Prostate gland (tissue), 2 donors: Measurements from ENCODE around the gene RASGRP1. TPM values are rescaled to one million over a fixed set of nuclear protein-coding genes. Genes with fewer than 3 reads are reported as not detected.

Experiments used
- DNase-seq: peaks from one replicate; pipeline ENCODE4 v3.0.0-alpha.2; 2019; ENCODE audit warnings: low spot score
- H3K27ac ChIP-seq, 2 donors: fragments of 200-600 bp; sonication (generic); 2 replicates each; pipeline ENCODE4 v1.5.1; 2017 to 2019
- H3K27me3 ChIP-seq: fragments of 200-600 bp; sonication (generic); replicated peaks from 2 replicates; pipeline ENCODE4 v1.5.1; 2019; ENCODE audit not compliant: insufficient read depth
- H3K36me3 ChIP-seq, 2 donors: fragments of 200-600 bp; sonication (generic); 1 replicate in 1 of 2; 2 replicates in 1 of 2; pipeline versions ENCODE4 v1.5.1 to v1.8.1; 2017 to 2019
- H3K4me1 ChIP-seq: fragments of 200-600 bp; sonication (generic); replicated peaks from 2 replicates; pipeline ENCODE4 v1.5.1; 2019
- H3K4me3 ChIP-seq, 2 donors: fragments of 200-600 bp; sonication (generic); 2 replicates each; pipeline ENCODE4 v1.5.1; 2017 to 2019
- H3K9me3 ChIP-seq: fragments of 200-600 bp; sonication (generic); 2 replicates; pipeline ENCODE4 v1.5.1; 2017
- CTCF ChIP-seq, 4 experiments: fragments of 200-600 bp in 2 of 4; fragments of 450-650 bp in 2 of 4; sonication (generic) in 2 of 4; IDR thresholded peaks; 1 replicate in 3 of 4; 2 replicates in 1 of 4; pipeline ENCODE4 v1.5.1; 2016 to 2019; ENCODE audit warnings: antibody characterized with exemption in 4 of 4, mild to moderate bottlenecking in 2 of 4, moderate library complexity in 2 of 4
- POLR2A ChIP-seq: fragments of 450-650 bp; IDR thresholded peaks from one replicate; pipeline ENCODE4 v1.6.1; 2016; ENCODE audit warnings: antibody characterized with exemption, mild to moderate bottlenecking
- POLR2AphosphoS5 ChIP-seq: sonication (generic); formaldehyde crosslinking; IDR thresholded peaks from one replicate; pipeline ENCODE4 v1.6.1; 2017; ENCODE audit warnings: antibody characterized with exemption
- WGBS: methylation state at CpG from one replicate; pipeline ENCODE4 v1.1.5; 2018; 5-methylcytosine and 5-hydroxymethylcytosine counted together
- intact Hi-C: fragments of 100-400 bp; cut with DNase I; formaldehyde crosslinking; loops from one replicate; pipeline ENCODE4 v1.14.2; 2022
- total RNA-seq, 2 donors: library from RNA; depleted of rRNA; stranded (reverse); fragments of >200 nt; gene quantifications; one replicate each; pipeline ENCODE4 v1.1.0, GENCODE V29; 2016

The RASGRP1 gene
- total RNA-seq, 2 donors from 2014 or later: 0.36 to 7.6 TPM

DNA sequence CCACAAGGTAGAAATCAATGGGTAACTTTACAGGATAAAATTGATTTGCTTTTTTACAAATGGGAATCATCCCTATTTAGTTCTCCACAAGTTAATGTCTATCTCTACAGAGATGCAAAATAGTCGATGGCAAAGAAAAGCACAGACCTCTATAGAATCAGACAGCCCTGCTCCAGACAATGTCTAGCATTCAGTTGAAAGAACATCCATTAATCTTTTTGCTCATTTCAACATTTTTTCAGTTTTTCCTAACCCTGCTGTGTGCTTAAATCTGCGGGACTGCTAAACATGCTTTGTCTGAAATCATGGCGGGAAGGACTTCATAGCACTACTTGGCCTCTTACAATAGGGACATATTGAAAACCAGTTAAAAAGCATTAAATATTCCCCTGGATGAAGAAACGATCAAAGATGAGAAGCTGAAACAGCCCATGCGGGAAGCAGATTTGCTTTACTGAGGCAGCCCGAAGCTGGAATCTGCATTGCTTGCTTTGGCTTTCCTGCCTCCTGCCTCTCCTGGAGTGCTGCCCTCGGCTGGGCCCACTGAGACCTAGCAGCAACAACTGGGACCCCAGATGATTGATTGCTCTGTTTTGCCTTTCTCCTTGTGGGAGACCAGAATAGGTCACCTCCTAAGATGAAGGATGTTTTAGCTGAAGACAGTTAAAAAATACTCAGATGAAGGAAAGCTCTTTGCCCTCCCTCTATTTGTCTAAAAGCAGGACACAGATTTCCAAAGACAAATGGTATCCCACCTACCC lies 38.5 kb upstream of the RASGRP1 start:
- Histone ChIP-seq H3K27ac (no peak overlapping the region), H3K36me3 (no peaks in the 10 kb centered on the region), H3K9me3 (no peaks in the 10 kb centered on the region), H3K27me3 (no peaks in the 10 kb centered on the region), H3K4me3 (no peak overlapping the region), H3K4me1 (no peaks in the 10 kb centered on the region)
- DNase-seq: no peak
- 88% methylated on average over 7 of the region's 7 CpGs for WGBS
- intact Hi-C loops: no loop called here
- TF ChIP-seq POLR2AphosphoS5: no peak
- no peak for TF ChIP-seq CTCF (IDR thresholded peaks at IDR 0.05)
- no peak for TF ChIP-seq POLR2A

DNA sequence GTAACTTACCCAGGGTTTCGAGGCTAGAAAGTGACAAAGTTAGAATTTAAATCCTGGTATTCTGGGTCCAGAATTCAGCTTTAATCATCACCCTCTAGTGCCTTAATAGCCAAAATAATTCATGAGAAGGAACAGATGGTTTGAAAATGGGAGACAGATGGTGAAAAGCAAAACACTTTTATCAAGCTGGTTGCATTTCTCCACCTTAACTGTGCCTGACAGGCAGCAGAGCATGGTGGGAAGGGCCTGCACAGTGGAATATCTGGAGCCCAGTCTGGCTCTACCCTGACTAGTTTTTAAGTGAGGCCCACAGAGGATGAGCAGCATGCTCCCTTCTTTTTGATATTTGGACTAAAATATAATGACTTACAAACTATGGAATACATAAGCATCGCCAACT lies 35.6 kb upstream of the RASGRP1 start:
- no peak for DNase-seq
- 94% methylated on average over 2 of the region's 2 CpGs for WGBS
- H3K9me3 ChIP-seq: no peaks in the 10 kb centered on the region
- no peak for TF ChIP-seq POLR2A
- TF ChIP-seq POLR2AphosphoS5: no peak
- TF ChIP-seq CTCF (IDR thresholded peaks at IDR 0.05): no peak
- no peaks in the 10 kb centered on the region for H3K27me3 ChIP-seq
- intact Hi-C loops: no loop called here
- no peaks in the 10 kb centered on the region for H3K4me1 ChIP-seq
- H3K36me3 ChIP-seq: no peaks in the 10 kb centered on the region
- H3K4me3 ChIP-seq: no peak overlapping the region
- no peak overlapping the region for H3K27ac ChIP-seq

DNA sequence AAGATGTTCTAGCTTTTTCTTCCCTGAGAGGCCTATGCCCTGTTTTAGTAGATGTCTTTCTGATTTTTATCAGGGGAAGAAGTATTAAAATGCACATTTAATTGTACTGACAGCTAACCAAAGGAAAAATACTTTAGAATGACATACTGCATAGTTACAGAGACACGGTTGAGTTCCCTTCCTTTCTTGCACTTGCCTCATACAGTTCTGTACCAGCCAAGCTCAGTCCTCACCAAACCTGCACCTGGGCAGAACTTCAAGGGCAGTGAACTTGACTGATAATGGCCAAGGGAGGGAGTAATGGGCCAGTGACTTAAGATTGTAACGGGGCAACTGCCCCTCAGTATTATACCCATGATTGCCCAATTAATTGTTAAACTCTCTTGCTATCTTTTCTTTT lies 34.1 kb upstream of the RASGRP1 start:
- intact Hi-C loops: no loop called here
- H3K9me3 ChIP-seq: no peaks in the 10 kb centered on the region
- H3K4me3 ChIP-seq: no peak overlapping the region
- no peak for DNase-seq
- WGBS: 72% methylated on average over 2 of the region's 2 CpGs
- H3K36me3 ChIP-seq: no peaks in the 10 kb centered on the region
- no peaks in the 10 kb centered on the region for H3K4me1 ChIP-seq
- no peak overlapping the region for H3K27ac ChIP-seq
- no peak for TF ChIP-seq POLR2A
- no peak for TF ChIP-seq CTCF (IDR thresholded peaks at IDR 0.05)
- TF ChIP-seq POLR2AphosphoS5: no peak
- no peaks in the 10 kb centered on the region for H3K27me3 ChIP-seq

DNA sequence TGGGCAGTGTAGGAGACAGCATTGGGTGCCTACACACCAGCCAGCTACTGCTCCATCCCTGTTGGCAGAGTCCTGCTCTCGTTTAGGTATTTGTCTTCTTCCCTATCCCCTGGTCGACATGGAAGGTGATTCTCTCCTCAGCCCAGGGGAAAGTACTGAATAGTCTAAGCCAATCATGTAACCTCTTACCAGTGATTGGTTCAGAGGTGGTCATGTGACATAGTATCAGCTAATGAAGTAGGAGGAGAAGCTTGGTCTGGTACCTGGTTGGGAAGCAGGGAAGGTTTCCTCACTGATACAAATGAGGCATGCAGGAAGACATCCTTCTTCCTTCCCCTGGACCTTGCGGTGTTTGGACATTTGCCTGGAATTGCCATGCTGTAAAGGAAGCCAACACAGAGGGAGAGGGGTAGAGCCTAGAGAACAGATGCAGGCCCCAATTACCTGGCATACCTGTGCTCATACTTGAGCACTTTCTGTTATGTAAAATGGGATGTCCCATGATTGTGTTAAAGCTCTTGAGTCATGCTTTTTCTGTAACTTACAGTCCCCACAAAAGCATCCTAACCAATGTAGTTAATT lies 32.7 kb upstream of the RASGRP1 start:
- Histone ChIP-seq H3K4me3 (no peak overlapping the region), H3K36me3 (no peaks in the 10 kb centered on the region), H3K27ac (no peak overlapping the region), H3K9me3 (no peaks in the 10 kb centered on the region), H3K4me1 (no peaks in the 10 kb centered on the region), H3K27me3 (no peaks in the 10 kb centered on the region)
- intact Hi-C loops: no loop called here
- DNase-seq: no peak
- WGBS: 76% methylated on average over 3 of the region's 3 CpGs
- TF ChIP-seq POLR2AphosphoS5: no peak
- TF ChIP-seq POLR2A: no peak
- TF ChIP-seq CTCF (IDR thresholded peaks at IDR 0.05): no peak

DNA sequence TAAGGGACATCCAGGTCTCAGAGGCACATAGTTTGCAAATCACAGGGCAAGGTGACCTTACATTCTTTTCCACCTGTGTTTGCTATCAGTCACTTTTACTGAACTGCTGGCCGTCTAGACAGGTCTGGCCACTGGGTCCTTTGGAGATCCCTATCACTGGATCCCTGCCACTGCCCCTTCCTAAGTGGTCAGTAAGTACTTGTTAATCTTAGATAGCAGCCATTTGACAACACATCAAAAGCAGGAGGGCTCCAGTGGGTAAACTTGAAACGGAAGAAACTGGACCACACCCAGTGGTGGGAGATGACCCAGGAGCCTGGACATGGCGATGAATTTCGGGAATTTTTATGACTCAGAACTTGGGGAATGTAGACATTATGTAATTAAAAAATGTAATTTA lies 28.9 kb upstream of the RASGRP1 start:
- H3K36me3 ChIP-seq: no peaks in the 10 kb centered on the region
- H3K27ac ChIP-seq: no peak overlapping the region
- H3K4me1 ChIP-seq: no peaks in the 10 kb centered on the region
- no peak for TF ChIP-seq POLR2A
- TF ChIP-seq CTCF (IDR thresholded peaks at IDR 0.05): no peak
- TF ChIP-seq POLR2AphosphoS5: no peak
- DNase-seq: no peak
- intact Hi-C loops: no loop called here
- H3K4me3 ChIP-seq: no peak overlapping the region
- H3K27me3 ChIP-seq: no peaks in the 10 kb centered on the region
- 49% methylated on average over 4 of the region's 4 CpGs for WGBS
- no peaks in the 10 kb centered on the region for H3K9me3 ChIP-seq
